ENCODE results near the gene CCDC27. TPM values are rescaled to one million over a fixed set of nuclear protein-coding genes. Genes with fewer than 3 reads are reported as not detected.

The CCDC27 gene
- total and polyA plus RNA-seq, 2 of the 8 experiments (the other 6 are each of a cell fraction or from before 2014, with no cell fraction given) = 0.15 TPM; not detected in 1

DNA sequence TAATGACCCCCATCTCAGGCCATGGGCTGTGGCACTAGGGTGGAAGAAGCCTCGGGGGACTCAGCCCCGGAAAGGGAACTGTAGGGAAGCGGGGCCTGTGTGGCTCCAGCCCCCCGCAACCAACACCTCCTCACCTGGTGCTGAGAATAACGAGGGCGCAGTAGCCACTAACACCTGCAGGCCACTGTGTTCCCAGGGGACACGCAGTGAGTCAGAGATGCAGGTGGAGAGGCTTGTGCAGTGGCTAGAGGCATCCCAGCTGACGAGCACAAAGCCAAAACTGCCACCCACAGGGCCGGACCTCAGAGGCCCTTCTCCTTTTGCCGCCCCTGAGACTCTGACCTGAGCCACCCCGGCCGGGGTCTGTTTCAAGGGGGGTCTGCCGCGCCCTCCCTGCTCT is 33.5 kb upstream of the CCDC27 start:
- Histone ChIP-seq H2BK5ac (ENCODE audit: low read depth, low read length) (no peak overlapping the region), H3K9me3 (ENCODE audit: insufficient read depth in 2 of 2, low read depth in 1 of 2, low read length in 1 of 2) (no peaks in the 10 kb centered on the region), H3K4me2 (ENCODE audit: insufficient read depth in 1 of 2, low read depth in 2 of 2, low read length in 2 of 2) (no peak overlapping the region; a peak in 1 of 4 replicates), H2AFZ (ENCODE audit: low read length) (no peak overlapping the region), H3K4me1 (replicated peaks in 1 of 4; ENCODE audit: control insufficient read depth in 3 of 4, insufficient read depth in 4 of 4, low read length in 3 of 4) (peaks cover 0 to 18% (median 8%) of the 10 kb centered on the region in 4 experiments; a peak in 5 of 7 replicates), H3K23ac (ENCODE audit: insufficient read length) (no peak overlapping the region), H3K79me2 (ENCODE audit: control insufficient read depth in 1 of 2, insufficient read depth in 2 of 2, low read length in 2 of 2) (no peaks in the 10 kb centered on the region), H3K27me3 (replicated peaks in 1 of 4; ENCODE audit: control insufficient read depth in 3 of 4, extremely low read depth in 1 of 4, insufficient read depth in 3 of 4, low read length in 3 of 4) (peaks cover 0 to 4% (median 0%) of the 10 kb centered on the region in 4 experiments; a peak in 3 of 7 replicates), H2BK15ac (ENCODE audit: low read length) (peak overlapping the region; percentile 65; the same call in 1 of the 2 replicates), H2BK120ac (replicated peaks; ENCODE audit: low read depth, low read length) (no peak overlapping the region), H4K91ac (replicated peaks; ENCODE audit: insufficient read length, low read length) (no peak overlapping the region), H3K9ac (replicated peaks in 1 of 4; ENCODE audit: extremely low read depth in 1 of 4, low read depth in 3 of 4, low read length in 3 of 4) (no peak overlapping the region), H3K36me3 (ENCODE audit: control insufficient read depth in 2 of 4, insufficient read depth in 4 of 4, low read length in 3 of 4) (no peaks in the 10 kb centered on the region), H3K79me1 (ENCODE audit: low read depth, low read length) (no peaks in the 10 kb centered on the region), H3K23me2 (ENCODE audit: low read depth, low read length) (no peaks in the 10 kb centered on the region; the same call in 1 of the 2 replicates), H3K27ac (ENCODE audit: low read depth, low read length) (no peak overlapping the region), H2AK5ac (ENCODE audit: low read depth, low read length) (no peak overlapping the region), H3K4me3 (ENCODE audit: extremely low read depth in 1 of 4, insufficient read depth in 2 of 4, low read depth in 3 of 4, low read length in 4 of 4) (no peak overlapping the region), H3K56ac (replicated peaks; ENCODE audit: insufficient read length, low read depth, low read length) (no peak overlapping the region), H4K8ac (ENCODE audit: extremely low read depth, insufficient read depth, low read length) (no peak overlapping the region), H3K4ac (replicated peaks; ENCODE audit: insufficient read length, low read depth, low read length) (no peak overlapping the region), H2BK12ac (ENCODE audit: low read depth, low read length) (no peak overlapping the region), H4K5ac (ENCODE audit: insufficient read length, low read depth, low read length) (no peak overlapping the region), H3K18ac (ENCODE audit: extremely low read depth, low read length) (no peak overlapping the region), H4K20me1 (replicated peaks in 1 of 2; ENCODE audit: control insufficient read depth in 1 of 2, insufficient read depth in 2 of 2, low read length in 2 of 2) (peaks cover 0 to 1% of the 10 kb centered on the region in 2 experiments), H2BK20ac (ENCODE audit: low read length) (no peak overlapping the region), H3K14ac (ENCODE audit: insufficient read length) (no peak overlapping the region)
- 88% methylated on average over 13 of the region's 14 CpGs; no CpG with 5 or more reads in 1 of the 2 experiments for WGBS, 2 experiments (ENCODE audit: extremely low coverage in 1 of 2, insufficient coverage in 1 of 2, insufficient read length in 1 of 2, insufficient replicate concordance in 2 of 2, low coverage in 1 of 2, low lambda C conversion rate in 2 of 2, missing lambda C conversion rate in 1 of 2)
- ChIA-PET CTCF (ENCODE audit: partially characterized antibody) (interaction anchor here (1.4 to 7.7 kb wide), 4 partner anchors 9 to 23 kb away, joined by 4 to 42 read pairs (median 9); no protein-coding TSS in a partner anchor), POLR2A (ENCODE audit: partially characterized antibody) (interaction anchor here (1.2 to 1.6 kb wide), 3 partner anchors 13 to 23 kb away, joined by 5 to 7 read pairs (median 6); no protein-coding TSS in a partner anchor)
- no peak for DNase-seq (ENCODE audit: low read depth in 1 of 2, low spot score in 2 of 2)
- TF ChIP-seq BCL11A (IDR thresholded peaks at IDR 0.05; ENCODE audit: low read depth in 2 of 2, low read length in 2 of 2) (no peak), BACH1 (IDR thresholded peaks at IDR 0.05; ENCODE audit: low read length) (no peak), MAX (IDR thresholded peaks at IDR 0.05) (no peak), TCF12 (IDR thresholded peaks at IDR 0.05; ENCODE audit: low read depth, low read length) (no peak), BRCA1 (IDR thresholded peaks at IDR 0.05; ENCODE audit: low read depth, low read length) (no peak), SP2 (IDR thresholded peaks at IDR 0.05; ENCODE audit: low read length) (no peak), SIN3A (conservative IDR thresholded peaks at IDR 0.05 in 1 of 2, IDR thresholded peaks at IDR 0.05 in 1 of 2; ENCODE audit: low read depth in 1 of 2, low read length in 2 of 2) (no peak), CHD1 (IDR thresholded peaks at IDR 0.05; ENCODE audit: low read depth, low read length) (no peak)
- FAIRE-seq = no peak

Measured in H1 (cell line).